Stomach (tissue), 4 donors: ENCODE data around the gene BROX.

Source experiments
- POLR2A ChIP-seq, 4 donors: fragments of 450-650 bp; IDR thresholded peaks; one replicate each; pipeline ENCODE4 v1.6.1; 2016; ENCODE audit warnings: antibody characterized with exemption in 4 of 4, control low read depth in 2 of 4, mild to moderate bottlenecking in 1 of 4, moderate library complexity in 1 of 4
- POLR2AphosphoS5 ChIP-seq, 3 donors: sonication (generic); formaldehyde crosslinking; IDR thresholded peaks; one replicate each; pipeline ENCODE4 v1.6.1; 2016; ENCODE audit warnings: antibody characterized with exemption in 3 of 3
- TF ChIP-seq, protein P1 (sequence below), 7 experiments: fragments of 450-650 bp in 4 of 7; fragments of 200-600 bp in 3 of 7; sonication (generic) in 3 of 7; IDR thresholded peaks; one replicate each; pipeline ENCODE4 v1.5.1; 2016 to 2019; ENCODE audit warnings: antibody characterized with exemption in 7 of 7, control low read depth in 2 of 7, mild to moderate bottlenecking in 1 of 7

DNA sequence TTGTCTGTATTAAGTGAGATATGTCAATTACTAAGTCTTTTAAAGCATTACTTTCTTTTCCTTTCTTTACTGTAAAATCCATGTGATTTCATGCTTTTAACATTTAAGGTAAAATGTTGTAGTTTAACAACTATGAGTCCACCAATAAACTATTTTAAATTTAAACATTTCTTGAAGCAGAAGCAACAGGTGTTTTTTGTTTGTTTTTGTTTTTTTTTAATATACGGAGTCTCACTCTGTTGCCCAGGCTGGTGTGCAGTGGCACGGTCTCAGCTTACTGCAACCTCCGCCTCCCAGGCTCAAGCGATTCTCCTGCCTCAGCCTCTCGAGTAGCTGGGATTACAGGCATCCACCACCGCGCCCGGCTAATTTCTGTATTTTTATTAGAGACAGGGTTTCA is 15.6 kb upstream of the BROX start:
- TF ChIP-seq POLR2AphosphoS5 (IDR thresholded peaks at IDR 0.05) (no peak), POLR2A (IDR thresholded peaks at IDR 0.05) (no peak)
- TF ChIP-seq, protein P1, sequence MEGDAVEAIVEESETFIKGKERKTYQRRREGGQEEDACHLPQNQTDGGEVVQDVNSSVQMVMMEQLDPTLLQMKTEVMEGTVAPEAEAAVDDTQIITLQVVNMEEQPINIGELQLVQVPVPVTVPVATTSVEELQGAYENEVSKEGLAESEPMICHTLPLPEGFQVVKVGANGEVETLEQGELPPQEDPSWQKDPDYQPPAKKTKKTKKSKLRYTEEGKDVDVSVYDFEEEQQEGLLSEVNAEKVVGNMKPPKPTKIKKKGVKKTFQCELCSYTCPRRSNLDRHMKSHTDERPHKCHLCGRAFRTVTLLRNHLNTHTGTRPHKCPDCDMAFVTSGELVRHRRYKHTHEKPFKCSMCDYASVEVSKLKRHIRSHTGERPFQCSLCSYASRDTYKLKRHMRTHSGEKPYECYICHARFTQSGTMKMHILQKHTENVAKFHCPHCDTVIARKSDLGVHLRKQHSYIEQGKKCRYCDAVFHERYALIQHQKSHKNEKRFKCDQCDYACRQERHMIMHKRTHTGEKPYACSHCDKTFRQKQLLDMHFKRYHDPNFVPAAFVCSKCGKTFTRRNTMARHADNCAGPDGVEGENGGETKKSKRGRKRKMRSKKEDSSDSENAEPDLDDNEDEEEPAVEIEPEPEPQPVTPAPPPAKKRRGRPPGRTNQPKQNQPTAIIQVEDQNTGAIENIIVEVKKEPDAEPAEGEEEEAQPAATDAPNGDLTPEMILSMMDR (IDR thresholded peaks at IDR 0.05), result no peak
